Kidney (tissue), 14 donors: ENCODE data around the gene MEF2D. TPM values are rescaled to one million over a fixed set of nuclear protein-coding genes. Genes with fewer than 3 reads are reported as not detected.

ENCODE experiments used
- DNase-seq, 5 donors: peaks; one replicate each; pipeline ENCODE4 v3.0.0-alpha.2; 2013 to 2020
- FAIRE-seq: peaks from 2 replicates; lab custom pipeline; 2012; peaks lifted over from hg19 to GRCh38; lab: Jason Lieb, UNC
- H3K27ac ChIP-seq, 2 donors: one replicate each; pipeline ENCODE4 v1.7.0; 2013; ENCODE audit warnings: low read depth in 2 of 2, low read length in 2 of 2, inconsistent platforms in 1 of 2
- H3K27me3 ChIP-seq: one replicate; pipeline ENCODE4 v1.7.1; 2013; ENCODE audit warnings: low read length, inconsistent platforms; ENCODE audit not compliant: control insufficient read depth, insufficient read depth
- H3K36me3 ChIP-seq, 3 donors: one replicate each; pipeline versions ENCODE4 v1.7.0 to v1.7.1; 2013; ENCODE audit warnings: low read length in 3 of 3, control low read depth in 1 of 3, inconsistent platforms in 1 of 3; ENCODE audit not compliant: insufficient read depth in 3 of 3, control insufficient read depth in 2 of 3
- H3K4me1 ChIP-seq, 3 donors: one replicate each; pipeline versions ENCODE4 v1.7.0 to v1.7.1; 2013; ENCODE audit warnings: low read length in 3 of 3, inconsistent platforms in 1 of 3, low read depth in 1 of 3; ENCODE audit not compliant: control insufficient read depth in 2 of 3, insufficient read depth in 2 of 3
- H3K4me3 ChIP-seq, 3 donors: one replicate each; pipeline versions ENCODE4 v1.7.0 to v1.8.1; 2013; ENCODE audit warnings: low read length in 3 of 3, control low read depth in 1 of 3, inconsistent platforms in 1 of 3
- H3K9ac ChIP-seq, 3 donors: one replicate each; pipeline versions ENCODE4 v1.7.0 to v1.7.1; 2013; ENCODE audit warnings: low read length in 3 of 3, control low read depth in 1 of 3, inconsistent platforms in 1 of 3
- H3K9me3 ChIP-seq, 3 donors: one replicate each; pipeline versions ENCODE4 v1.7.0 to v1.7.1; 2013; ENCODE audit warnings: low read length in 3 of 3, control low read depth in 1 of 3, inconsistent platforms in 1 of 3; ENCODE audit not compliant: control insufficient read depth in 2 of 3, insufficient read depth in 1 of 3
- intact Hi-C: fragments of 100-400 bp; cut with DNase I; formaldehyde crosslinking; loops from one replicate; pipeline ENCODE4 v1.11.1; 2022
- polyA plus RNA-seq: library from polyadenylated mRNA; stranded (reverse); fragments of 350-450 nt; fragmentation: Illumina TruSeq; extraction: RNeasy Lipid Tissue Mini Kit (QIAGEN cat#74804); gene quantifications from one replicate; pipeline ENCODE4 v1.2.3, GENCODE V29; 2014; ENCODE audit warnings: low read depth, low replicate concordance; ENCODE audit not compliant: insufficient read depth
- total RNA-seq: library from RNA; stranded (reverse); fragmentation: NEBNext Ultra II Directional; extraction: Animal tissue kit (Norgen Biotek cat#: 25700); gene quantifications from one replicate; pipeline ENCODE4 v1.2.1, GENCODE V29; 2021
- TF ChIP-seq, protein P1 (sequence below): IDR thresholded peaks from 3 replicates; pipeline ENCODE4 v1.5.1; 2012; ENCODE audit warnings: mild to moderate bottlenecking, moderate library complexity, borderline replicate concordance; ENCODE audit not compliant: insufficient read depth; ENCODE audit errors: extremely low read depth
- donor health status: control.
- donor health status: control.
- donor health status: control.
- donor health status: control.
- donor health status: control.
- donor health status: DM: yes; HTN: yes; CAD: no.
- donor health status: Normal renal cell carcinoma (clear cell type).

The MEF2D gene
- total and polyA plus RNA-seq, 2 donors from 2014 or later, result 13.7 to 49.3 TPM

DNA sequence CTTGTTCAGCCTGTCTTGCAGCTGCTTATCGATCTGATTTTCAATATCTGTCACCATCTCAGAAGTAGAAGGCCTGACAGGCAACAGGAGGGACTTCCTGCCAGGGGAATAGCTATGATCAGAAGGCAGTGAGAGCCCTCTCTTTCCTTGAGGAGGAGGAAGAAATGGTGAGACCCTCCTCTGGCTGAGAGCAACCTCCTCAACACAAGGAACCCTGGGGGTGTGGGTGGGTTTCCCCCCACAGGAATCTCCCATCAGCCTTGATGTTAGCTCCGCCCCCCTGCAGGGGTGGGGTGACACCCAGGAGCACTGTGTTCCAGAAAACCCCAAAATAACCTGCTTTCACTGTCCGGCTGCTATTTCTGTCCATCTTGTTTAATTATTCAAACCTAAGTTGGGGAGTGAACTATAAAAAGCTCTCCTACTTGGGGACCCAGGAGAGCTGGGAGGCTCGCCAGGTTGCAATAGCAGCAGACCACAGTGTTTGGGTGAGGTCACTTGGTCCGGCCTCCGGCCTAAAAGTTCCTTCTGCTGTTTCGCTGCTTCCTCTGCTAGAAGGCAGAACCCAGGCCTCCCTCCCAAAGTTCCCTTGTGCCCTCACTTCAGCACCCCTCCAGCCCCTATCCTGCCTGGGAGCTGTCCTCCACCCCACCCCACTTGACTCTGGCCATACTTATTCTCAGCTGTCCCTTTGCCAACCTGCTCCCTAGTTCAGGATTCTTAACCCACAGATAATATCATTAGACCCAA, 7.8 kb upstream of the MEF2D start:
- Histone ChIP-seq H3K9ac (no peak overlapping the region), H3K4me1 (peaks cover 0 to 24% (median 19%) of the 10 kb centered on the region in 3 donors), H3K27me3 (no peaks in the 10 kb centered on the region), H3K4me3 (no peak overlapping the region), H3K36me3 (no peaks in the 10 kb centered on the region), H3K27ac (peak overlapping the region; percentile 43 to 63), H3K9me3 (no peaks in the 10 kb centered on the region)
- intact Hi-C loops, result no loop called here
- DNase-seq (peak in 1 of 5 donors; percentile 35), FAIRE-seq (no peak)
- TF ChIP-seq, protein P1, sequence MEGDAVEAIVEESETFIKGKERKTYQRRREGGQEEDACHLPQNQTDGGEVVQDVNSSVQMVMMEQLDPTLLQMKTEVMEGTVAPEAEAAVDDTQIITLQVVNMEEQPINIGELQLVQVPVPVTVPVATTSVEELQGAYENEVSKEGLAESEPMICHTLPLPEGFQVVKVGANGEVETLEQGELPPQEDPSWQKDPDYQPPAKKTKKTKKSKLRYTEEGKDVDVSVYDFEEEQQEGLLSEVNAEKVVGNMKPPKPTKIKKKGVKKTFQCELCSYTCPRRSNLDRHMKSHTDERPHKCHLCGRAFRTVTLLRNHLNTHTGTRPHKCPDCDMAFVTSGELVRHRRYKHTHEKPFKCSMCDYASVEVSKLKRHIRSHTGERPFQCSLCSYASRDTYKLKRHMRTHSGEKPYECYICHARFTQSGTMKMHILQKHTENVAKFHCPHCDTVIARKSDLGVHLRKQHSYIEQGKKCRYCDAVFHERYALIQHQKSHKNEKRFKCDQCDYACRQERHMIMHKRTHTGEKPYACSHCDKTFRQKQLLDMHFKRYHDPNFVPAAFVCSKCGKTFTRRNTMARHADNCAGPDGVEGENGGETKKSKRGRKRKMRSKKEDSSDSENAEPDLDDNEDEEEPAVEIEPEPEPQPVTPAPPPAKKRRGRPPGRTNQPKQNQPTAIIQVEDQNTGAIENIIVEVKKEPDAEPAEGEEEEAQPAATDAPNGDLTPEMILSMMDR, result no peak

DNA sequence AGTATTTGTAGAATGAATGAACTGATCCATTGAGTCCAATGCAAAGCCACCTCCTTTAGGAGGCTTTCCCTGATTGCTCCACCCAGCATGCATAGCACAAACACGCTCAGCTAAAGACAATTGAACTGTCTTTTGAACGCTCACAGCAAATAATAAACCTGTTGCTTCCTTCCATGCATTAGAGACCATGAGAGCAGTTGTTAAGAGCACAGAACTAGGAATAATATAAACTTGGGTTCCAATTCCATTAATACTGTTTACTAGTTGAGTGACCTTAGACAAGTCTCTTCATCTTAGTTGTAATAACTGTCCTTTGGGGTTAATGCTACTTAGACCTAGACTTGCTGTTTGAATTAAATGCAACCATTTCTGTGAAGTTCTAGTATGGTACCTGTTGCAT, 5.9 kb upstream of the MEF2D start:
- Histone ChIP-seq H3K27me3 (no peaks in the 10 kb centered on the region), H3K27ac (no peak overlapping the region), H3K36me3 (no peaks in the 10 kb centered on the region), H3K4me1 (peaks cover 8 to 38% (median 31%) of the 10 kb centered on the region in 3 donors), H3K9me3 (no peaks in the 10 kb centered on the region), H3K4me3 (no peak overlapping the region), H3K9ac (no peak overlapping the region)
- intact Hi-C loops, result no loop called here
- FAIRE-seq, result no peak
- no peak for DNase-seq
- TF ChIP-seq, protein P1, result no peak

DNA sequence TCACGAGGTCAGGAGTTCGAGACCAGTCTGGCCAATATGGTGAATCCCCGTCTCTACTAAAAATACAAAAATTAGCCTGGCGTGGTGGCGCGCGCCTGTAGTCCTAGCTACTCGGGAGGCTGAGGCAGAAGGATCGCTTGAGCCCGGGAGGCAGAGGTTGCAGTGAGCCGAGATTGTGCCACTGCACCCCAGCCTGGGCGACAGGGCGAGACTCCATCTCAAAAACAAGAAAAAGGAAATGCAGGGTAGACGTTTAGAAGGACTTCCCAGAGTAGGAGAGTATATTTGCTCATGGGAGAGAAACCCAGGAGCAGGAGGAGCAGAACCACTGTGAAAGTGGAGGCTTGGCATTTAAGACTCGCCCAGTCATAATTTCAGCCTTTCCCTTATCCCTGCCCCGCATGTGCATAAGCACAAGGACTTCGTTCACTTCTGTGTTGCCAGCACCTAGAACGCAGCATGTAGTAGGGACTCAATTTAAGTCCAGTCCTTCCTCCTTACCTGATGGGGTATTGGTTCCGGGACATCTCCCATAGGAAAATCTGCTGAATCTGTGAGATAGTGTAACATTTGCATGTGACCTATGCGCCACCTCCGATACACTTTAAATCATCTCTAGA, 5.2 kb upstream of the MEF2D start:
- peak overlapping the region in 2 of 3 donors; percentile 6 to 50 for H3K9ac ChIP-seq
- TF ChIP-seq, protein P1, result no peak

More for the DNA sequence above, 5.2 kb upstream of the MEF2D start:
- peak in 1 of 5 donors; percentile 34 for DNase-seq
- Histone ChIP-seq H3K4me3 (peak overlapping the region; percentile 30 to 81 (median 41)), H3K4me1 (peaks cover 8 to 35% (median 31%) of the 10 kb centered on the region in 3 donors), H3K27ac (peak overlapping the region; percentile 100), H3K36me3 (no peaks in the 10 kb centered on the region), H3K9me3 (no peaks in the 10 kb centered on the region), H3K27me3 (no peaks in the 10 kb centered on the region)
- intact Hi-C loops, result no loop called here
- no peak for FAIRE-seq
